OCI-M2 (cell line): ENCODE results near the gene RFNG.

Experiments
- DNase-seq: peaks from one replicate; lab custom pipeline; 2025; ENCODE audit not compliant: unreplicated experiment; lab: John Stamatoyannopoulos, UW

Gene RFNG

GRCh38 chr17:82029990-82030469 lies 21.6 kb downstream of the RFNG start:
- no peak for DNase-seq

DNA sequence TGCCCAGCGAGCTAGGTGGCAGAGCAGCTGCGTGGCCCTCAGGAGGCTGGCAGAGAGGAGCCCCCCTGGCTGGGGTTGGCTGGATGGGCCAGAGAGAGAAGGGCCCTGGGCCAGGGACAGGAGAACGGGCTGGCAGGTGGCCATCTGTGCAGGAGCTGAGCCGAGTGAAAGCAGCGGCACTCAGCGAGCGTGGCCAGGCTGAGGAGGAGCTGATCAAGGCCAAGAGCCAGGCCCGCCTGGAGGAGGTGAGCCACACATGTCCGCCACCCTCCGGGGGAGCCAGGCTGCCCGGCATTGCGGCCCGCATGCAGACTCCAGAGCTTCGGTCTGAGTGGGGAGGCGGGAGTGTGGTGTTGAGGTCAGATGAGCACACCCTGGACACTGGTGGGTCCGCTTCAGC lies 22.2 kb downstream of the RFNG start:
- DNase-seq: no peak

DNA sequence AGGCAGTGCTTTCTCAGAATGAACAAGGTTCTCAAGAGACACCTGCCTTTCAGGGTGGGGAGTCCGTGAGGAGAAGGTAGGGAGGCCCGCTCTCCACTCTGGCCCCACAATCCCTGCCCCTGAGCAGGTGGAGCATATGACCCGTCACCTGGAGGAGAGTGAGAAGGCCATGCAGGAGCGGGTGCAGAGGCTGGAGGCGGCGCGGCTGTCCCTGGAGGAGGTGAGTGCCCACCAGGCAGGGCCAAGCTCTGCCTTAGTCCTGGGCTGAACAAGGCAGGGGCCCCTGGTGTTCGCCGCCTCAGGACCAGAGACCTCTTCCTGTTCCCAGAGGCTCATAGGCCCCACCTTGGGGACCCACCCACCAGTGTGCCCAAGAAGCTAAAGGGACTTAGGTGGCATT lies 22.6 kb downstream of the RFNG start:
- no peak for DNase-seq

- DNase-seq: no peak
Observed at GRCh38 chr17:82028246-82028645, 23.4 kb downstream of the RFNG start.

- DNase-seq: no peak
Observed at GRCh38 chr17:82025401-82026107, 26.1 kb downstream of the RFNG start.

- no peak for DNase-seq
Observed at GRCh38 chr17:82024859-82025258, 26.8 kb downstream of the RFNG start.

- DNase-seq: no peak
Observed at GRCh38 chr17:82023447-82024241, 28.0 kb downstream of the RFNG start.

- DNase-seq: peak; percentile 76
Observed at GRCh38 chr17:82022981-82023446, 28.6 kb downstream of the RFNG start, which contains the start of gene LRRC45. Gene LRRC45 (plus strand): TSS chr17:82023305. CDS start chr17:82023644, 339 bp downstream.

GRCh38 chr17:82022310-82022980 lies 29.2 kb downstream of the RFNG start, which contains the start of gene CENPX:
Gene CENPX (minus strand): TSS chr17:82022878. CDS start chr17:82022861, 17 bp downstream.
- no peak for DNase-seq

DNA sequence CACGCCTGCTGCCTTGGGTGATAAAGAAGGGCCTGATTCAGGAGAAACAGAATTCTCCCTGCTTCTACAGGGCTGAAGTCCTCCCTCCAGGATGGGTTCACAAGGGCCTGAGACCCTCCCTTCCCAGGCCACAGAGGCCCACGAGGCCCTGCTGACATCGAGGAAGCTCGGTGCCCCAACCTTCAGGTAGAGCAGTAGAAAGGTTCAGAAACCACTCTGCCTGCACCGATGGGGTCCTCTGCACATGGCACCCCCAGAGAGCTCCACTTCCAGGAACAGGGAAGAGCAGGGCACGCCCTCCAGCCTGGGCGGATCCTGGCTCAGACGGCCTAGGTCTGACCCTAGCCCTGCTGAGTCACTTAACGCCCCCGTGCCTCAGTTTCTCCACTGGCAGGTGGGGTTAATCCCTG lies 29.7 kb downstream of the RFNG start:
- DNase-seq: no peak

DNA sequence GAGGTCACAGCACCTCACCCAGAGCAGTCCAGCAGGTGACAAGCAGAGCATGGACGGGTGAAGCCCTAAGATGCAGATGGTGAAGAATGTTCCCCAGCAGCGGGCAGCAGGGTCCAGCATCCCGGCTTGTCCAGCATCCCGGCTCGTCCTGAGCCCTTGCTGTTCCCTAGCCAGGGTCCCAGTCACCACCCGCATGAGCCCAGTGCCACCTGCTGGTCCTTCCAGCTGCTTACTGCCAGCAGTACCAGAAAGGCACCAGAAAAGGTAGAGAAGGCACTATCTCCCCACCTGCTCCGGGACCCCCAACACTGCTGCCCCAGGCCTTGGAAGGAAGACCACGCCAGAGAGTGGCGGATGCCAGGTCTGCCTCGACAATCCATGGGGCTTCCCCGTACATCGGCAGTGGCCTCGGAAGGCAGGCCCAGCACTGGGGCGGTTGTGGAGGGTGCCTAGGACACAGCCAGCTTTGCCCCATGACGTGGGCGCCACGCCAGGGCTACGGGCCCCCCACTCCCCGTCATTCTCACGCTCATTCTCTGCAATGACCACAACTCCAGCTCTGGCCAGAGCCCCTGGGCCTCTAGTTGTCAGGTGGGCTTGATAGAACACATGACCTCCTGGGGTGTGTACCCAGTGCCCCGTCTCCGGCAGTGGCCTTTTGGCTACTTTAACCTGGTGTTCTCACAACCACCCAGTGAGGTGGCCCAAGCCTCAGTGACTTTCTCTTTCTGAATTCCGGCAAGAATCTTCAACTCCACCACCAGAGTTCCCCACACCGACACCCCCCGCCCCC lies 30.3 kb downstream of the RFNG start:
- no peak for DNase-seq

- no peak for DNase-seq
Observed at GRCh38 chr17:82020572-82021106, 31.0 kb downstream of the RFNG start.

DNA sequence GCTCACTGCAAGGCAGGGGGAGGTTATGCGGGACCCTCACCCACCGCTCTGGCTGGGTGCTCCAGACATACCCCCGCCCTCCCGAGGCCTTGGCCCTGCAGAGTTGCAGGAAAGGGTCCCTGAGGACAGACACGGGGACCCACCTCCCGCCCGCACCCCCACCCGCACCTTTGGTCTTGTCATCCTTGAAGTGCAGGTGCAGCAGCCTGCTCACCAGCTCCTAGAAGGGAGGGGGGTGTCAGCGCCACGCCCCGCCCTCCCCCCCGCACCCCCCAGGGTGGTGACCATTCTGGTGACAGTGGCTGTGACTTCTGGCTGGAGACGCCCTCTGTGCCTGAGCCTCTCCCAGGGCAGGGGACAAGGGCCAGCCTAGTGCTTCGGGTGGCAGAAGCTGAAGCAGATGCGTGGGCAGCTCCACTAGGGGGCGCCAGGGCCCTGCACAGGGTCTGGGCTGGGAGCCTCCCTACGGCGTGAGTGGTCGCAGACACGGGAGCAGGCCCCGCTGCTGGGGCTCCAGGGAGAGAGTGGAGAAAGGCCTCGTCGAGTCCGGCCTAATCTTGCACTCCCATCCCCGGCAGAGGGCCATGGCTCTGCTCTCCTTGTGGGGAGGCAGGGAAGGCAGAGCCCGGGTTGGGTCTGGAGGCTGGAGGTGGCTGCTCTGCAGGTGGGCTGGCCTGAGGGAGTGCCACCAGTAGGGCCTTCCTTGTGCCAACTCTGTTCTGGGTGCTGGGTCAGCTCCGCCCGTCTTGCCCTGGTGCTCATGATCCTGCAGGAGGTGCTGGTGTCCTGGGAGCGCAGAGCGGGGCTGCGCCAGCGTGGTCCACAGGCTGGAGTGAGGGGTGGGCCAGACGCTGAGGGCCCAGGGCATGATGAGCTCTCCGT lies 31.7 kb downstream of the RFNG start:
- DNase-seq: no peak

GRCh38 chr17:82018989-82019689 lies 32.5 kb downstream of the RFNG start:
- no peak for DNase-seq

GRCh38 chr17:82018152-82018988 lies 33.2 kb downstream of the RFNG start:
- no peak for DNase-seq

- no peak for DNase-seq
Observed at GRCh38 chr17:82017612-82018151, 33.9 kb downstream of the RFNG start.

DNA sequence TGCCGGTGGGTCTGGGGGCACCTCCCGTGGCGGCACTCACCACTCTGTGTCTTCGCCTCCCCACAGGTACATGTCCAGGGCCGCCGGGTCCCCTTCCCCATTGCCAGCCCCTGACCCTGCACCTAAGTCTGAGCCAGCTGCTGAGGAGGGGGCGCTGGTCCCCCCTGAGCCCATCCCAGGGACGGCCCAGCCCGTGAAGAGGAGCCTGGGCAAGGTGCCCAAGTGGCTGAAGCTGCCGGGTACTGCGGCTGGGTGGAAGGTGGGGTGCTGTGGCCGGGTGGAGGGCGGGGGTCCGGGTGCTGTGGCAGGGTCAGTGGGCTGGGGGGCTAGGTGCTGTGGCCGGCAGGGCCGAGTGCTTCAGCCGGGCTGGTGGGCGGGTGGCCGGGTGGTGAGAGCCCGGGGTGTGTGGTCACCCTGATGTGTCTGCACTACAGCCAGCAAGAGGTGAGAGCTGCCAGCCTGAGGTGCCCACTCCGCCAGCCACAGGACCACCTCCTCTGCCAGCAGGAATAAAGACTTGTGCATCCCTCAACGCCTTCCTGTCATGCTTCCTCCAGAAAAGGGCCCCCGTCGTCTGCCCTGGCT lies 34.6 kb downstream of the RFNG start:
- DNase-seq: no peak
